Measurements from ENCODE around the gene CALCR. TPM values are rescaled to one million over a fixed set of nuclear protein-coding genes. Genes with fewer than 3 reads are reported as not detected.

Gene CALCR
- total RNA-seq, 2 experiments from 2014 or later = not detected

GRCh38 chr7:93551063-93551895 is 23.2 kb downstream of the CALCR start:
- POLR2A ChIA-PET = no interaction called here
- H2AFZ ChIP-seq (ENCODE audit: low read length) = no peak overlapping the region
- H3K4me1 ChIP-seq (ENCODE audit: insufficient read depth, low read length, poor library complexity, severe bottlenecking) = no peaks in the 10 kb centered on the region
- no peak overlapping the region for H3K4me3 ChIP-seq (ENCODE audit: low read depth, low read length, poor library complexity, severe bottlenecking)
- no peaks in the 10 kb centered on the region for H4K20me1 ChIP-seq (ENCODE audit: insufficient read depth, low read length)
- TF ChIP-seq CTCF (conservative IDR thresholded peaks at IDR 0.05; ENCODE audit: low read length) (peak; percentile 80), EZH2phosphoT487 (IDR thresholded peaks at IDR 0.05; ENCODE audit: borderline replicate concordance, low read depth, low read length) (no peak)
- CTCF ChIA-PET (ENCODE audit: unreplicated experiment) = interaction anchor here (0.6 to 1.6 kb wide), 2 partner anchors 13 to 754 kb away, joined by 3 to 4 read pairs; no protein-coding TSS in a partner anchor
- peak; percentile 48 for DNase-seq (ENCODE audit: low spot score)
- H3K9me3 ChIP-seq (ENCODE audit: low read length) = no peaks in the 10 kb centered on the region
- H3K4me2 ChIP-seq (ENCODE audit: low read length) = no peak overlapping the region
- H3K36me3 ChIP-seq (ENCODE audit: insufficient read depth, low read length) = no peaks in the 10 kb centered on the region
- no peak overlapping the region for H3K27ac ChIP-seq (ENCODE audit: low read depth, low read length, poor library complexity, severe bottlenecking)
- BruUV-seq (replicated peaks) = no TSS peak
- intact Hi-C loops (cut with micrococcal nuclease; ENCODE audit: unreplicated experiment) = loop anchor here (2.0 to 10.0 kb wide), 2 partner anchors 146 to 306 kb away; no protein-coding TSS in a partner anchor
- H3K79me2 ChIP-seq (ENCODE audit: insufficient read depth, low read depth, low read length) = no peaks in the 10 kb centered on the region
- H3K9me2 ChIP-seq (ENCODE audit: insufficient read depth, low read length) = no peaks in the 10 kb centered on the region

- Histone ChIP-seq H3K36me3 (ENCODE audit: insufficient read depth, low read length) (no peaks in the 10 kb centered on the region), H3K9me2 (ENCODE audit: insufficient read depth, low read length) (no peaks in the 10 kb centered on the region), H4K20me1 (ENCODE audit: insufficient read depth, low read length) (no peaks in the 10 kb centered on the region), H3K27ac (ENCODE audit: low read depth, low read length, poor library complexity, severe bottlenecking) (no peak overlapping the region), H3K4me2 (ENCODE audit: low read length) (no peak overlapping the region), H3K79me2 (ENCODE audit: insufficient read depth, low read depth, low read length) (no peaks in the 10 kb centered on the region), H3K4me1 (ENCODE audit: insufficient read depth, low read length, poor library complexity, severe bottlenecking) (no peaks in the 10 kb centered on the region), H3K4me3 (ENCODE audit: low read depth, low read length, poor library complexity, severe bottlenecking) (no peak overlapping the region), H2AFZ (ENCODE audit: low read length) (no peak overlapping the region), H3K9me3 (ENCODE audit: low read length) (no peaks in the 10 kb centered on the region)
- ChIA-PET CTCF (ENCODE audit: unreplicated experiment) (no interaction called here), POLR2A (no interaction called here)
- BruUV-seq (replicated peaks) = no TSS peak
- no peak for DNase-seq (ENCODE audit: low spot score)
- intact Hi-C loops (cut with micrococcal nuclease; ENCODE audit: unreplicated experiment) = no loop called here
- TF ChIP-seq CTCF (conservative IDR thresholded peaks at IDR 0.05; ENCODE audit: low read length) (no peak), EZH2phosphoT487 (IDR thresholded peaks at IDR 0.05; ENCODE audit: borderline replicate concordance, low read depth, low read length) (no peak)
Measured at GRCh38 chr7:93547716-93548115, 26.8 kb downstream of the CALCR start.

- H3K36me3 ChIP-seq (ENCODE audit: insufficient read depth, low read length) = no peaks in the 10 kb centered on the region
- DNase-seq (ENCODE audit: low spot score) = no peak
- no peaks in the 10 kb centered on the region for H3K9me3 ChIP-seq (ENCODE audit: low read length)
- intact Hi-C loops (cut with micrococcal nuclease; ENCODE audit: unreplicated experiment) = no loop called here
- no peaks in the 10 kb centered on the region for H4K20me1 ChIP-seq (ENCODE audit: insufficient read depth, low read length)
- no peak overlapping the region for H3K27ac ChIP-seq (ENCODE audit: low read depth, low read length, poor library complexity, severe bottlenecking)
- ChIA-PET POLR2A (interaction anchor here (1.6 kb wide), 1 partner anchor 17 kb away, joined by 9 read pairs; no protein-coding TSS in a partner anchor), CTCF (ENCODE audit: unreplicated experiment) (no interaction called here)
- BruUV-seq (replicated peaks) = no TSS peak
- no peaks in the 10 kb centered on the region for H3K79me2 ChIP-seq (ENCODE audit: insufficient read depth, low read depth, low read length)
- no peaks in the 10 kb centered on the region for H3K9me2 ChIP-seq (ENCODE audit: insufficient read depth, low read length)
- no peak overlapping the region for H3K4me3 ChIP-seq (ENCODE audit: low read depth, low read length, poor library complexity, severe bottlenecking)
- TF ChIP-seq CTCF (conservative IDR thresholded peaks at IDR 0.05; ENCODE audit: low read length) (no peak), EZH2phosphoT487 (IDR thresholded peaks at IDR 0.05; ENCODE audit: borderline replicate concordance, low read depth, low read length) (no peak)
- no peak overlapping the region for H2AFZ ChIP-seq (ENCODE audit: low read length)
- no peaks in the 10 kb centered on the region for H3K4me1 ChIP-seq (ENCODE audit: insufficient read depth, low read length, poor library complexity, severe bottlenecking)
- H3K4me2 ChIP-seq (ENCODE audit: low read length) = no peak overlapping the region
Measured at GRCh38 chr7:93544691-93545090, 29.8 kb downstream of the CALCR start.
